ENCODE measurements around the gene FRAS1. TPM values are rescaled to one million over a fixed set of nuclear protein-coding genes. Genes with fewer than 3 reads are reported as not detected.

FRAS1 gene
- total RNA-seq, 1 experiment from 2014 or later: 82.0 TPM

- TF ChIP-seq ZNF425 (CRISPR knock-in tag; conservative IDR thresholded peaks at IDR 0.05) (no peak), ATF3 (CRISPR knock-in tag; conservative IDR thresholded peaks at IDR 0.05) (no peak), FOXP4 (CRISPR knock-in tag; IDR thresholded peaks at IDR 0.05) (no peak), ZNF232 (CRISPR knock-in tag; IDR thresholded peaks at IDR 0.05) (no peak), ELF4 (CRISPR knock-in tag; IDR thresholded peaks at IDR 0.05; ENCODE audit: low read depth) (no peak), SP1 (CRISPR knock-in tag; conservative IDR thresholded peaks at IDR 0.05) (no peak)
Observed at GRCh38 chr4:78120144-78120880, 63.2 kb downstream of the FRAS1 start (continued).

- DNase-seq (ENCODE audit: low spot score) (no peak), ATAC-seq (peak; percentile 28; the same call in 1 of the 2 replicates)
- no peak overlapping the region for H3K4me3 Mint-ChIP-seq
- H3K27ac Mint-ChIP-seq: no peak overlapping the region
- H3K27me3 Mint-ChIP-seq (ENCODE audit: low read depth): no peaks in the 10 kb centered on the region
- H3K36me3 Mint-ChIP-seq: peaks cover 39% of the 10 kb centered on the region
- POLR2A ChIA-PET: no interaction called here
- CTCF ChIA-PET: no interaction called here
- peaks cover 23% of the 10 kb centered on the region for H3K9me3 Mint-ChIP-seq
- peaks cover 30% of the 10 kb centered on the region for H3K4me1 Mint-ChIP-seq
- TF ChIP-seq USF2 (CRISPR knock-in tag; IDR thresholded peaks at IDR 0.05) (no peak), SMAD4 (CRISPR knock-in tag; IDR thresholded peaks at IDR 0.05) (no peak), STAT6 (CRISPR knock-in tag; conservative IDR thresholded peaks at IDR 0.05; ENCODE audit: low read depth) (no peak), GRHL2 (CRISPR knock-in tag; IDR thresholded peaks at IDR 0.05; ENCODE audit: insufficient replicate concordance, severe bottlenecking) (no peak), ZNF425 (CRISPR knock-in tag; conservative IDR thresholded peaks at IDR 0.05) (no peak), ETV6 (CRISPR knock-in tag; IDR thresholded peaks at IDR 0.05) (no peak), IRF2 (CRISPR knock-in tag; IDR thresholded peaks at IDR 0.05; ENCODE audit: borderline replicate concordance, low read depth) (no peak), ZSCAN18 (CRISPR knock-in tag; IDR thresholded peaks at IDR 0.05) (no peak), GTF2I (CRISPR knock-in tag; conservative IDR thresholded peaks at IDR 0.05) (no peak), ZNF423 (CRISPR knock-in tag; IDR thresholded peaks at IDR 0.05) (no peak), ZNF138 (CRISPR knock-in tag; conservative IDR thresholded peaks at IDR 0.05) (no peak), ZNF263 (CRISPR knock-in tag; IDR thresholded peaks at IDR 0.05; ENCODE audit: low read depth) (no peak), CREB1 (CRISPR knock-in tag; IDR thresholded peaks at IDR 0.05) (no peak), ERG (CRISPR knock-in tag; IDR thresholded peaks at IDR 0.05) (no peak), SOX15 (CRISPR knock-in tag; IDR thresholded peaks at IDR 0.05) (no peak)
Observed at GRCh38 chr4:78121338-78121904, 64.3 kb downstream of the FRAS1 start.

Measured in WTC11 (cell line).